Dendritic cell treated with granulocyte-macrophage colony-stimulating factor and Interleukin-4, amounts not matched to agents 40 ng/mL and 50 ng/mL, for 4 days (primary cell): Measurements from ENCODE around the gene PLEKHF1.

Source experiments
- H3K27ac Mint-ChIP-seq: one replicate; pipeline ENCODE4 v1.8.0; 2022; ENCODE audit warnings: mild to moderate bottlenecking, mixed read lengths
- H3K27me3 Mint-ChIP-seq: one replicate; pipeline ENCODE4 v1.8.0; 2022; ENCODE audit warnings: mild to moderate bottlenecking, mixed read lengths
- H3K36me3 Mint-ChIP-seq: one replicate; pipeline ENCODE4 v1.8.0; 2022; ENCODE audit warnings: low read depth, mixed read lengths
- H3K4me1 Mint-ChIP-seq: one replicate; pipeline ENCODE4 v1.8.0; 2022; ENCODE audit warnings: low read depth, mixed read lengths
- H3K4me3 Mint-ChIP-seq: one replicate; pipeline ENCODE4 v1.8.0; 2022; ENCODE audit warnings: mild to moderate bottlenecking, moderate library complexity, mixed read lengths
- H3K9me3 Mint-ChIP-seq: one replicate; pipeline ENCODE4 v1.8.0; 2022; ENCODE audit warnings: mixed read lengths
- intact Hi-C: fragments of 100-400 bp; cut with micrococcal nuclease; formaldehyde crosslinking; loops from one replicate; pipeline ENCODE4 v1.15.0; 2022

PLEKHF1 gene

GRCh38 chr19:29715701-29716581 lies 50.7 kb downstream of the PLEKHF1 start:
- Mint-ChIP-seq H3K4me1 (peaks cover 50% of the 10 kb centered on the region), H3K9me3 (no peaks in the 10 kb centered on the region), H3K27me3 (peaks cover 1% of the 10 kb centered on the region), H3K27ac (peak overlapping the region; percentile 96), H3K4me3 (peak overlapping the region; percentile 93), H3K36me3 (peaks cover 26% of the 10 kb centered on the region)
- intact Hi-C loops, result loop anchor here (1.0 to 10.0 kb wide), 4 partner anchors 22 to 229 kb away; partner anchors contain the start of genes PLEKHF1 and URI1

- Mint-ChIP-seq H3K9me3 (no peaks in the 10 kb centered on the region), H3K27me3 (peaks cover 4% of the 10 kb centered on the region), H3K27ac (no peak overlapping the region)
Observed at GRCh38 chr19:29717051-29717450, 51.8 kb downstream of the PLEKHF1 start.

GRCh38 chr19:29724102-29724641 lies 58.9 kb downstream of the PLEKHF1 start:
- Mint-ChIP-seq H3K9me3 (no peaks in the 10 kb centered on the region), H3K36me3 (no peaks in the 10 kb centered on the region), H3K4me1 (peaks cover 8% of the 10 kb centered on the region), H3K4me3 (peak overlapping the region; percentile 30), H3K27ac (no peak overlapping the region), H3K27me3 (peaks cover 38% of the 10 kb centered on the region)
- intact Hi-C loops, result no loop called here

More at GRCh38 chr19:29717051-29717450, 51.8 kb downstream of the PLEKHF1 start:
- H3K4me3 Mint-ChIP-seq, result no peak overlapping the region
- H3K36me3 Mint-ChIP-seq, result peaks cover 19% of the 10 kb centered on the region
- intact Hi-C loops, result loop anchor here (2.0 to 10.0 kb wide), 2 partner anchors 52 to 228 kb away; partner anchors contain the start of genes PLEKHF1 and URI1
- H3K4me1 Mint-ChIP-seq, result peaks cover 43% of the 10 kb centered on the region

- Mint-ChIP-seq H3K4me1 (peaks cover 8% of the 10 kb centered on the region), H3K27me3 (peaks cover 38% of the 10 kb centered on the region)
- intact Hi-C loops, result no loop called here
Observed at GRCh38 chr19:29724746-29725145, 59.5 kb downstream of the PLEKHF1 start.

More at GRCh38 chr19:29724746-29725145, 59.5 kb downstream of the PLEKHF1 start:
- no peak overlapping the region for H3K4me3 Mint-ChIP-seq
- no peak overlapping the region for H3K27ac Mint-ChIP-seq
- H3K9me3 Mint-ChIP-seq, result no peaks in the 10 kb centered on the region
- H3K36me3 Mint-ChIP-seq, result no peaks in the 10 kb centered on the region
